H9 (cell line): Measurements from ENCODE around the gene MYO7B. TPM values are rescaled to one million over a fixed set of nuclear protein-coding genes. Genes with fewer than 3 reads are reported as not detected.
A peak's percentile ranks its signal among the peaks of the same experiment; 100 is the strongest.

Experiments
- DNase-seq: peaks from one replicate; pipeline ENCODE4 v3.0.0-alpha.2; 2017
- H2AFZ ChIP-seq: one replicate; pipeline ENCODE4 v1.6.1; 2013; ENCODE audit warnings: mild to moderate bottlenecking, low read length, control low read depth, moderate library complexity
- H2AK5ac ChIP-seq: 2 replicates; pipeline ENCODE4 v1.6.1; 2013; ENCODE audit warnings: low read length, control low read depth, mixed read lengths; ENCODE audit not compliant: insufficient read length
- H2BK120ac ChIP-seq: one replicate; pipeline ENCODE4 v1.6.1; 2013; ENCODE audit warnings: low read depth, mild to moderate bottlenecking, low read length, control low read depth, inconsistent platforms; ENCODE audit not compliant: poor library complexity, severe bottlenecking
- H2BK12ac ChIP-seq: 2 replicates; pipeline ENCODE4 v1.6.1; 2013; ENCODE audit warnings: low read length, control low read depth, mixed read lengths, low read depth; ENCODE audit not compliant: insufficient read length
- H2BK15ac ChIP-seq: 2 replicates; pipeline ENCODE4 v1.6.1; 2013; ENCODE audit warnings: low read depth, low read length, control low read depth
- H2BK20ac ChIP-seq: one replicate; pipeline ENCODE4 v1.6.1; 2013; ENCODE audit warnings: low read depth, mild to moderate bottlenecking, low read length, control low read depth, inconsistent platforms; ENCODE audit not compliant: poor library complexity, severe bottlenecking
- H2BK5ac ChIP-seq: 2 replicates; pipeline ENCODE4 v1.6.1; 2013; ENCODE audit warnings: low read length, control low read depth, mixed read lengths; ENCODE audit not compliant: insufficient read length
- H3K14ac ChIP-seq: 2 replicates; pipeline ENCODE4 v1.6.1; 2013; ENCODE audit warnings: low read length, control low read depth; ENCODE audit not compliant: insufficient read depth
- H3K18ac ChIP-seq: 2 replicates; pipeline ENCODE4 v1.6.1; 2013; ENCODE audit warnings: low read depth, mild to moderate bottlenecking, mixed read lengths, low read length, control low read depth; ENCODE audit not compliant: insufficient read length
- H3K23ac ChIP-seq: 2 replicates; pipeline ENCODE4 v1.6.1; 2013; ENCODE audit warnings: low read length, control low read depth, mixed read lengths, low read depth; ENCODE audit not compliant: insufficient read length
- H3K23me2 ChIP-seq: 2 replicates; pipeline ENCODE4 v1.6.1; 2013; ENCODE audit warnings: low read depth, mild to moderate bottlenecking, mixed read lengths, low read length, control low read depth; ENCODE audit not compliant: insufficient read length, poor library complexity, severe bottlenecking
- H3K27ac ChIP-seq: 2 replicates; pipeline ENCODE4 v1.5.1; 2013; ENCODE audit warnings: low read length, control low read depth, mixed read lengths, low read depth; ENCODE audit not compliant: insufficient read length
- H3K27me3 ChIP-seq: 2 replicates; pipeline ENCODE4 v1.6.1; 2013; ENCODE audit warnings: low read length, control low read depth, inconsistent platforms; ENCODE audit not compliant: insufficient read depth
- H3K4ac ChIP-seq: 2 replicates; pipeline ENCODE4 v1.6.1; 2013; ENCODE audit warnings: low read depth, mild to moderate bottlenecking, control low read depth, inconsistent platforms, low read length, moderate library complexity
- H3K4me1 ChIP-seq: 2 replicates; pipeline ENCODE4 v1.6.1; 2013; ENCODE audit warnings: low read length, control low read depth, inconsistent platforms; ENCODE audit not compliant: insufficient read depth
- H3K4me2 ChIP-seq: 2 replicates; pipeline ENCODE4 v1.6.1; 2013; ENCODE audit warnings: low read length, control low read depth, mixed read lengths; ENCODE audit not compliant: insufficient read length, insufficient read depth
- H3K56ac ChIP-seq: 2 replicates; pipeline ENCODE4 v1.6.1; 2013; ENCODE audit warnings: low read depth, mild to moderate bottlenecking, mixed read lengths, low read length, control low read depth; ENCODE audit not compliant: insufficient read length
- H3K79me1 ChIP-seq: 2 replicates; pipeline ENCODE4 v1.6.1; 2013; ENCODE audit warnings: low read depth, mild to moderate bottlenecking, moderate library complexity, low read length, control low read depth, inconsistent platforms; ENCODE audit not compliant: insufficient read depth, poor library complexity, severe bottlenecking
- H3K79me2 ChIP-seq: 2 replicates; pipeline ENCODE4 v1.6.1; 2013; ENCODE audit warnings: low read length, control low read depth, inconsistent platforms; ENCODE audit not compliant: insufficient read depth
- H3K9ac ChIP-seq: 2 replicates; pipeline ENCODE4 v1.6.1; 2013; ENCODE audit warnings: low read length, control low read depth, mixed read lengths; ENCODE audit not compliant: insufficient read length; ENCODE audit errors: extremely low read depth
- H3K9me3 ChIP-seq: one replicate; pipeline ENCODE4 v1.6.1; 2013; ENCODE audit warnings: low read depth, low read length, inconsistent platforms; ENCODE audit not compliant: control insufficient read depth
- H3T11ph ChIP-seq: one replicate; pipeline ENCODE4 v1.6.1; 2013; ENCODE audit warnings: mild to moderate bottlenecking, low read length, control low read depth, inconsistent platforms
- H4K20me1 ChIP-seq: one replicate; pipeline ENCODE4 v1.6.1; 2013; ENCODE audit not compliant: control insufficient read depth, insufficient read length, insufficient read depth
- H4K5ac ChIP-seq: 2 replicates; pipeline ENCODE4 v1.6.1; 2013; ENCODE audit warnings: low read depth, mild to moderate bottlenecking, mixed read lengths, low read length, control low read depth; ENCODE audit not compliant: insufficient read length
- H4K8ac ChIP-seq: replicated peaks from 2 replicates; pipeline ENCODE4 v1.6.1; 2013; ENCODE audit warnings: low read length, control low read depth, mixed read lengths, low read depth; ENCODE audit not compliant: insufficient read length
- H4K91ac ChIP-seq: 2 replicates; pipeline ENCODE4 v1.6.1; 2013; ENCODE audit warnings: low read depth, mild to moderate bottlenecking, moderate library complexity, mixed read lengths, low read length, control low read depth; ENCODE audit not compliant: insufficient read length
- H3K27ac Mint-ChIP-seq, 3 experiments: 2 replicates in 2 of 3; 3 replicates in 1 of 3; pipeline ENCODE4 v1.8.0; 2020 to 2021; ENCODE audit warnings: mixed read lengths in 3 of 3, mild to moderate bottlenecking in 1 of 3, moderate library complexity in 1 of 3
- H3K27me3 Mint-ChIP-seq: 2 replicates; pipeline ENCODE4 v1.8.0; 2021; ENCODE audit warnings: low read depth, mild to moderate bottlenecking, moderate library complexity, mixed read lengths
- H3K36me3 Mint-ChIP-seq, 3 experiments: 2 replicates in 2 of 3; 3 replicates in 1 of 3; pipeline ENCODE4 v1.8.0; 2020 to 2021; ENCODE audit warnings: low read depth in 3 of 3, mixed read lengths in 3 of 3; ENCODE audit not compliant: insufficient read depth in 1 of 3
- H3K4me1 Mint-ChIP-seq, 2 experiments: 2 replicates each; pipeline ENCODE4 v1.8.0; 2020; ENCODE audit warnings: mixed read lengths in 2 of 2
- H3K4me3 Mint-ChIP-seq, 2 experiments: 2 replicates in 1 of 2; 3 replicates in 1 of 2; pipeline ENCODE4 v1.8.0; 2020 to 2021; ENCODE audit warnings: mild to moderate bottlenecking in 2 of 2, mixed read lengths in 2 of 2, moderate library complexity in 1 of 2
- H3K9me3 Mint-ChIP-seq, 2 experiments: 2 replicates in 1 of 2; 3 replicates in 1 of 2; pipeline ENCODE4 v1.8.0; 2020; ENCODE audit warnings: mild to moderate bottlenecking in 2 of 2, mixed read lengths in 2 of 2, moderate library complexity in 1 of 2
- WGBS: extraction: QIAGEN DNeasy Blood & Tissue Kit; methylation state at CpG from one replicate; pipeline ENCODE4 v1.1.7; 2013; ENCODE audit warnings: missing lambda C conversion rate, low lambda C conversion rate, mixed read lengths; ENCODE audit not compliant: insufficient read length; ENCODE audit errors: extremely low coverage; 5-methylcytosine and 5-hydroxymethylcytosine counted together
- total RNA-seq: library from RNA; stranded (reverse); gene quantifications from 2 replicates; pipeline ENCODE4 v1.2.1, GENCODE V29; 2021
- TF ChIP-seq, protein P1 (sequence below): fragments of 200-600 bp; sonication (generic); conservative IDR thresholded peaks from 3 replicates; pipeline ENCODE4 v1.8.0; 2021; ENCODE audit warnings: antibody characterized with exemption, mild to moderate bottlenecking

The MYO7B gene
- total RNA-seq, 1 experiment from 2014 or later, result not detected

DNA sequence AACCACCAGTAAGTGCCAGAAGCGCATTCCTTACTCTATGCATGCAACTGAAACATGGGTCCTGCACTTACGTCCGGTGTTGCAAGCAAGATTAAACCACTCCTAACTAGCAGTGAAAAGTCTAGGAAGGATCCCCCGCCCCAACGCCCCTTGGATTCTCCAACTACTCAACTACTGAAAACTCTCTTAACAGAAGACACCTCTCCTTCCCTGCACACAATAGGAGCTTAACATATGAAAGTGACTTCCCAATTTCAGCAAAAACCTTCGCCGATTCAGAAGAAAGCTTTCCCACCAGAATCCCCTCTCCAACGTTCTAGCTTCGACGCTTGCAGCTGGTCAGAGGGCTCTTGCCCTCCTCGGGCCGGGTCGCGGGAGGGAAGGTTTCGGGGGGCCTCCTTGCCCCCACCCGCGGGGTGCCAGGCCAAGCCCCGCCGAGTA lies 9.8 kb upstream of the MYO7B start:
- peaks cover 6 to 28% (median 24%) of the 10 kb centered on the region in 3 experiments for H3K36me3 Mint-ChIP-seq
- H3K27ac ChIP-seq, result peak overlapping the region; percentile 65
- peaks cover 9% of the 10 kb centered on the region for H3K23me2 ChIP-seq
- no peak overlapping the region for H2BK12ac ChIP-seq
- H3K27ac Mint-ChIP-seq, result peak overlapping the region; percentile 98 to 100 (median 99)
- H2BK15ac ChIP-seq, result no peak overlapping the region
- H2BK5ac ChIP-seq, result peak overlapping the region; percentile 15
- no peak overlapping the region for H3T11ph ChIP-seq
- no peak for DNase-seq
- H2AK5ac ChIP-seq, result no peak overlapping the region
- no peak overlapping the region for H3K56ac ChIP-seq
- H4K20me1 ChIP-seq, result no peaks in the 10 kb centered on the region
- peaks cover 16 to 20% of the 10 kb centered on the region in 2 experiments for H3K4me1 Mint-ChIP-seq
- peak overlapping the region; percentile 93 for H3K18ac ChIP-seq
- peak overlapping the region; percentile 84 for H3K4me2 ChIP-seq
- H3K27me3 ChIP-seq, result no peaks in the 10 kb centered on the region
- no peaks in the 10 kb centered on the region; the same call in 1 of the 2 replicates for H3K4me1 ChIP-seq
- H3K4me3 Mint-ChIP-seq, result peak overlapping the region; percentile 91 to 99
- peak overlapping the region; percentile 83 for H4K91ac ChIP-seq
- no peak overlapping the region for H2BK120ac ChIP-seq
- 0 out of 2 replicates have a peak overlapping the region, but pooled peaks have one; percentile 42 for H3K4ac ChIP-seq
- peaks cover 6 to 7% of the 10 kb centered on the region in 2 experiments for H3K9me3 Mint-ChIP-seq
- no peaks in the 10 kb centered on the region for H3K9me3 ChIP-seq
- peaks cover 3% of the 10 kb centered on the region for H3K79me1 ChIP-seq
- TF ChIP-seq, protein P1, sequence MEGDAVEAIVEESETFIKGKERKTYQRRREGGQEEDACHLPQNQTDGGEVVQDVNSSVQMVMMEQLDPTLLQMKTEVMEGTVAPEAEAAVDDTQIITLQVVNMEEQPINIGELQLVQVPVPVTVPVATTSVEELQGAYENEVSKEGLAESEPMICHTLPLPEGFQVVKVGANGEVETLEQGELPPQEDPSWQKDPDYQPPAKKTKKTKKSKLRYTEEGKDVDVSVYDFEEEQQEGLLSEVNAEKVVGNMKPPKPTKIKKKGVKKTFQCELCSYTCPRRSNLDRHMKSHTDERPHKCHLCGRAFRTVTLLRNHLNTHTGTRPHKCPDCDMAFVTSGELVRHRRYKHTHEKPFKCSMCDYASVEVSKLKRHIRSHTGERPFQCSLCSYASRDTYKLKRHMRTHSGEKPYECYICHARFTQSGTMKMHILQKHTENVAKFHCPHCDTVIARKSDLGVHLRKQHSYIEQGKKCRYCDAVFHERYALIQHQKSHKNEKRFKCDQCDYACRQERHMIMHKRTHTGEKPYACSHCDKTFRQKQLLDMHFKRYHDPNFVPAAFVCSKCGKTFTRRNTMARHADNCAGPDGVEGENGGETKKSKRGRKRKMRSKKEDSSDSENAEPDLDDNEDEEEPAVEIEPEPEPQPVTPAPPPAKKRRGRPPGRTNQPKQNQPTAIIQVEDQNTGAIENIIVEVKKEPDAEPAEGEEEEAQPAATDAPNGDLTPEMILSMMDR, result no peak
- peak overlapping the region; percentile 97 for H3K9ac ChIP-seq
- H4K8ac ChIP-seq, result no peak overlapping the region
- no peak overlapping the region for H2BK20ac ChIP-seq
- H4K5ac ChIP-seq, result peak overlapping the region; percentile 45
- peaks cover 22% of the 10 kb centered on the region for H3K79me2 ChIP-seq
- no peak overlapping the region for H2AFZ ChIP-seq
- H3K27me3 Mint-ChIP-seq, result peaks cover 3% of the 10 kb centered on the region
- H3K14ac ChIP-seq, result peak overlapping the region; percentile 97
- WGBS, result no CpG with 5 or more reads among the region's 19 CpGs
- H3K23ac ChIP-seq, result no peak overlapping the region
